ENCODE data around the gene PIK3IP1. TPM values are rescaled to one million over a fixed set of nuclear protein-coding genes. Genes with fewer than 3 reads are reported as not detected.
"Not testable (repeated sequence)": the region's sequence is repeated elsewhere in the genome, so short reads cannot be mapped to it uniquely, and the experiment has no call there.

Gene PIK3IP1
- total and polyA plus RNA-seq, 4 donors: 14.1 to 44.9 (median 29.2) TPM

GRCh38 chr22:31244046-31244942 lies 48.0 kb downstream of the PIK3IP1 start:
- H3K27me3 ChIP-seq (ENCODE audit: control insufficient read depth in 1 of 2, insufficient read depth in 2 of 2, low read length in 1 of 2): no peaks in the 10 kb centered on the region
- peak in 1 of 2 donors; percentile 77 for DNase-seq
- peaks cover 5 to 7% of the 10 kb centered on the region in 2 donors for H3K4me1 ChIP-seq (ENCODE audit: control insufficient read depth in 1 of 2, insufficient read depth in 2 of 2, low read length in 2 of 2)
- intact Hi-C loops (cut with DNase I): no loop called here
- no peaks in the 10 kb centered on the region for H3K36me3 ChIP-seq (ENCODE audit: control insufficient read depth in 1 of 2, insufficient read depth in 2 of 2, low read length in 1 of 2)
- H3K4me3 ChIP-seq (ENCODE audit: low read length in 2 of 2): no peak overlapping the region
- 7% methylated on average over 9 of the region's 9 CpGs for WGBS, 2 donors
- H3K27ac ChIP-seq (ENCODE audit: low read depth in 1 of 2, low read length in 2 of 2): peak overlapping the region; percentile 19 to 93
- no peaks in the 10 kb centered on the region for H3K9me3 ChIP-seq (ENCODE audit: control insufficient read depth, low read length)
- peak; percentile 61 for ATAC-seq (ENCODE audit: low FRiP score)

GRCh38 chr22:31243339-31244045 lies 48.8 kb downstream of the PIK3IP1 start:
- WGBS, 2 donors: 49 to 61% methylated on average over 5 of the region's 5 CpGs
- Histone ChIP-seq H3K36me3 (ENCODE audit: control insufficient read depth in 1 of 2, insufficient read depth in 2 of 2, low read length in 1 of 2) (no peaks in the 10 kb centered on the region), H3K27me3 (ENCODE audit: control insufficient read depth in 1 of 2, insufficient read depth in 2 of 2, low read length in 1 of 2) (no peaks in the 10 kb centered on the region), H3K4me1 (ENCODE audit: control insufficient read depth in 1 of 2, insufficient read depth in 2 of 2, low read length in 2 of 2) (peaks cover 5 to 7% of the 10 kb centered on the region in 2 donors), H3K27ac (ENCODE audit: low read depth in 1 of 2, low read length in 2 of 2) (peak overlapping the region in 1 of 2 donors; percentile 65), H3K4me3 (ENCODE audit: low read length in 2 of 2) (no peak overlapping the region), H3K9me3 (ENCODE audit: control insufficient read depth, low read length) (no peaks in the 10 kb centered on the region)
- intact Hi-C loops (cut with DNase I): no loop called here
- no peak for ATAC-seq (ENCODE audit: low FRiP score)
- DNase-seq: no peak

- intact Hi-C loops (cut with DNase I): no loop called here
- Histone ChIP-seq H3K4me3 (ENCODE audit: low read length in 2 of 2) (no peak overlapping the region), H3K27me3 (ENCODE audit: control insufficient read depth in 1 of 2, insufficient read depth in 2 of 2, low read length in 1 of 2) (no peaks in the 10 kb centered on the region), H3K9me3 (ENCODE audit: control insufficient read depth, low read length) (no peaks in the 10 kb centered on the region), H3K36me3 (ENCODE audit: control insufficient read depth in 1 of 2, insufficient read depth in 2 of 2, low read length in 1 of 2) (no peaks in the 10 kb centered on the region), H3K27ac (ENCODE audit: low read depth in 1 of 2, low read length in 2 of 2) (no peak overlapping the region), H3K4me1 (ENCODE audit: control insufficient read depth in 1 of 2, insufficient read depth in 2 of 2, low read length in 2 of 2) (peaks cover 5 to 7% of the 10 kb centered on the region in 2 donors)
- ATAC-seq (ENCODE audit: low FRiP score): no peak
- no peak for DNase-seq
Measured at GRCh38 chr22:31241936-31242335, 50.4 kb downstream of the PIK3IP1 start.

GRCh38 chr22:31241200-31241599 lies 51.1 kb downstream of the PIK3IP1 start:
- H3K4me3 ChIP-seq (ENCODE audit: low read length in 2 of 2): no peak overlapping the region
- no peak overlapping the region for H3K27ac ChIP-seq (ENCODE audit: low read depth in 1 of 2, low read length in 2 of 2)
- DNase-seq: no peak
- no peak for ATAC-seq (ENCODE audit: low FRiP score)
- WGBS, 2 donors: 39 to 43% methylated on average over 1 of the region's 1 CpG
- peaks cover 5 to 7% of the 10 kb centered on the region in 2 donors for H3K4me1 ChIP-seq (ENCODE audit: control insufficient read depth in 1 of 2, insufficient read depth in 2 of 2, low read length in 2 of 2)
- intact Hi-C loops (cut with DNase I): no loop called here
- no peaks in the 10 kb centered on the region for H3K27me3 ChIP-seq (ENCODE audit: control insufficient read depth in 1 of 2, insufficient read depth in 2 of 2, low read length in 1 of 2)
- H3K36me3 ChIP-seq (ENCODE audit: control insufficient read depth in 1 of 2, insufficient read depth in 2 of 2, low read length in 1 of 2): no peaks in the 10 kb centered on the region
- no peaks in the 10 kb centered on the region for H3K9me3 ChIP-seq (ENCODE audit: control insufficient read depth, low read length)

GRCh38 chr22:31239771-31240370 lies 52.4 kb downstream of the PIK3IP1 start:
- Histone ChIP-seq H3K36me3 (ENCODE audit: control insufficient read depth in 1 of 2, insufficient read depth in 2 of 2, low read length in 1 of 2) (no peaks in the 10 kb centered on the region), H3K9me3 (ENCODE audit: control insufficient read depth, low read length) (no peaks in the 10 kb centered on the region), H3K27ac (ENCODE audit: low read depth in 1 of 2, low read length in 2 of 2) (no peak overlapping the region), H3K4me3 (ENCODE audit: low read length in 2 of 2) (no peak overlapping the region), H3K27me3 (ENCODE audit: control insufficient read depth in 1 of 2, insufficient read depth in 2 of 2, low read length in 1 of 2) (no peaks in the 10 kb centered on the region), H3K4me1 (ENCODE audit: control insufficient read depth in 1 of 2, insufficient read depth in 2 of 2, low read length in 2 of 2) (peaks cover 5 to 6% of the 10 kb centered on the region in 2 donors)
- no peak for ATAC-seq (ENCODE audit: low FRiP score)
- 12 to 29% methylated on average over 6 of the region's 6 CpGs for WGBS, 2 donors
- DNase-seq: no peak
- intact Hi-C loops (cut with DNase I): no loop called here

- intact Hi-C loops (cut with DNase I): no loop called here
- Histone ChIP-seq H3K4me3 (ENCODE audit: low read length in 2 of 2) (no peak overlapping the region), H3K4me1 (ENCODE audit: control insufficient read depth in 1 of 2, insufficient read depth in 2 of 2, low read length in 2 of 2) (no peaks in the 10 kb centered on the region), H3K27ac (ENCODE audit: low read depth in 1 of 2, low read length in 2 of 2) (no peak overlapping the region), H3K27me3 (ENCODE audit: control insufficient read depth in 1 of 2, insufficient read depth in 2 of 2, low read length in 1 of 2) (no peaks in the 10 kb centered on the region), H3K36me3 (ENCODE audit: control insufficient read depth in 1 of 2, insufficient read depth in 2 of 2, low read length in 1 of 2) (no peaks in the 10 kb centered on the region), H3K9me3 (ENCODE audit: control insufficient read depth, low read length) (no peaks in the 10 kb centered on the region)
- no peak for ATAC-seq (ENCODE audit: low FRiP score)
- WGBS, 2 donors: 100% methylated on average over 1 of the region's 1 CpG
- DNase-seq: no peak
Measured at GRCh38 chr22:31238057-31238456, 54.2 kb downstream of the PIK3IP1 start.

GRCh38 chr22:31236044-31236443 lies 56.2 kb downstream of the PIK3IP1 start:
- ATAC-seq (ENCODE audit: low FRiP score): not testable (repeated sequence)

GRCh38 chr22:31235081-31235480 lies 57.2 kb downstream of the PIK3IP1 start:
- Histone ChIP-seq H3K4me1 (ENCODE audit: control insufficient read depth in 1 of 2, insufficient read depth in 2 of 2, low read length in 2 of 2) (no peaks in the 10 kb centered on the region), H3K4me3 (ENCODE audit: low read length in 2 of 2) (no peak overlapping the region), H3K9me3 (ENCODE audit: control insufficient read depth, low read length) (no peaks in the 10 kb centered on the region), H3K27ac (ENCODE audit: low read depth in 1 of 2, low read length in 2 of 2) (no peak overlapping the region), H3K36me3 (ENCODE audit: control insufficient read depth in 1 of 2, insufficient read depth in 2 of 2, low read length in 1 of 2) (no peaks in the 10 kb centered on the region), H3K27me3 (ENCODE audit: control insufficient read depth in 1 of 2, insufficient read depth in 2 of 2, low read length in 1 of 2) (no peaks in the 10 kb centered on the region)
- intact Hi-C loops (cut with DNase I): no loop called here
- DNase-seq: no peak
- ATAC-seq (ENCODE audit: low FRiP score): no peak
- 64 to 81% methylated on average over 3 of the region's 3 CpGs for WGBS, 2 donors

More at GRCh38 chr22:31236044-31236443, 56.2 kb downstream of the PIK3IP1 start:
- H3K4me1 ChIP-seq (ENCODE audit: control insufficient read depth in 1 of 2, insufficient read depth in 2 of 2, low read length in 2 of 2); H3K9me3 ChIP-seq (ENCODE audit: control insufficient read depth, low read length); H3K36me3 ChIP-seq (ENCODE audit: control insufficient read depth in 1 of 2, insufficient read depth in 2 of 2, low read length in 1 of 2); H3K27me3 ChIP-seq (ENCODE audit: control insufficient read depth in 1 of 2, insufficient read depth in 2 of 2, low read length in 1 of 2); intact Hi-C loops (cut with DNase I); H3K4me3 ChIP-seq (ENCODE audit: low read length in 2 of 2); H3K27ac ChIP-seq (ENCODE audit: low read depth in 1 of 2, low read length in 2 of 2); DNase-seq: not testable (repeated sequence)
- WGBS, 2 donors: 95 to 97% methylated on average over 4 of the region's 4 CpGs
